Measurements from ENCODE around the gene FAM168B.

FAM168B gene

GRCh38 chr2:131041402-131042147 is 51.7 kb downstream of the FAM168B start:
- DNase-seq (ENCODE audit: low read depth), result no peak
- TF ChIP-seq, protein P1, sequence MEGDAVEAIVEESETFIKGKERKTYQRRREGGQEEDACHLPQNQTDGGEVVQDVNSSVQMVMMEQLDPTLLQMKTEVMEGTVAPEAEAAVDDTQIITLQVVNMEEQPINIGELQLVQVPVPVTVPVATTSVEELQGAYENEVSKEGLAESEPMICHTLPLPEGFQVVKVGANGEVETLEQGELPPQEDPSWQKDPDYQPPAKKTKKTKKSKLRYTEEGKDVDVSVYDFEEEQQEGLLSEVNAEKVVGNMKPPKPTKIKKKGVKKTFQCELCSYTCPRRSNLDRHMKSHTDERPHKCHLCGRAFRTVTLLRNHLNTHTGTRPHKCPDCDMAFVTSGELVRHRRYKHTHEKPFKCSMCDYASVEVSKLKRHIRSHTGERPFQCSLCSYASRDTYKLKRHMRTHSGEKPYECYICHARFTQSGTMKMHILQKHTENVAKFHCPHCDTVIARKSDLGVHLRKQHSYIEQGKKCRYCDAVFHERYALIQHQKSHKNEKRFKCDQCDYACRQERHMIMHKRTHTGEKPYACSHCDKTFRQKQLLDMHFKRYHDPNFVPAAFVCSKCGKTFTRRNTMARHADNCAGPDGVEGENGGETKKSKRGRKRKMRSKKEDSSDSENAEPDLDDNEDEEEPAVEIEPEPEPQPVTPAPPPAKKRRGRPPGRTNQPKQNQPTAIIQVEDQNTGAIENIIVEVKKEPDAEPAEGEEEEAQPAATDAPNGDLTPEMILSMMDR (IDR thresholded peaks at IDR 0.05; ENCODE audit: low read length, missing control alignments), result no peak
- H3K4me3 ChIP-seq (replicated peaks; ENCODE audit: low read depth, low read length), result no peak overlapping the region

DNA sequence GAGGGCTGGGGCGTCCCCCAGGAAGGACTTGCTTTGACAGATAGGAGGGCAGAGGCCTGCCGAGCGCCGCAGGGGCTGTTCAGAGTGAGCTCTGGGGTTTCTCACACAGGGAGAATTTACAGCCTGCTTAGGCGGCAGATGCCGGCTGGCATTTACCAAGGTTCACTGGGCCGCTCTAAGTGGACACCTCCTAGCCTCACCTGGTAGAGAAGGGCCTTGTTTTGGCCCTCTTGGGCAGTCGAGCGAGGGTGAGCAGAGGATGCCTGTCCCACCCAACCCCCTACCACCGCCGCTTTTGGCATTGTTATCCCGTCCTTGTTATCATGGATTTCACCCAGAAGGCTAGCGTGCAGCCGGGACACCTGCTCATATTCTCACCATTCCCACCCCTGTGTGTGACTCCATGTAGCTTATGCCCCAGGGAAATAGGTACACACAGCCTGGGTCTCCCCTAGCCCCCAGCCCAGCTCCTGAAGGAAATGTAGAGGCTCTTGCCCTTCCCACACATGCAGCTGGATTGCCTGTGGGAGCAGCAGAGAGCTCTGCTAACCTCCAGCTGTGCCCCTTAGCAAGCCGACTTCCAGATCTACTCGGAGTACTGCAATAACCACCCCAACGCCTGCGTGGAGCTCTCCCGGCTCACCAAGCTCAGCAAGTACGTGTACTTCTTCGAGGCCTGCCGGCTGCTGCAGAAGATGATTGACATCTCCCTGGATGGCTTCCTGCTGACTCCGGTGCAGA is 52.4 kb downstream of the FAM168B start:
- DNase-seq (ENCODE audit: low read depth), result peak; percentile 35
- TF ChIP-seq, protein P1 (IDR thresholded peaks at IDR 0.05; ENCODE audit: low read length, missing control alignments), result peak; percentile 38
- H3K4me3 ChIP-seq (replicated peaks; ENCODE audit: low read depth, low read length), result no peak overlapping the region

GRCh38 chr2:131039908-131040660 is 53.2 kb downstream of the FAM168B start:
- H3K4me3 ChIP-seq (replicated peaks; ENCODE audit: low read depth, low read length), result no peak overlapping the region
- DNase-seq (ENCODE audit: low read depth), result peak; percentile 18
- TF ChIP-seq, protein P1 (IDR thresholded peaks at IDR 0.05; ENCODE audit: low read length, missing control alignments), result no peak

GRCh38 chr2:131039535-131039907 is 53.7 kb downstream of the FAM168B start:
- H3K4me3 ChIP-seq (replicated peaks; ENCODE audit: low read depth, low read length), result no peak overlapping the region
- TF ChIP-seq, protein P1 (IDR thresholded peaks at IDR 0.05; ENCODE audit: low read length, missing control alignments), result no peak
- DNase-seq (ENCODE audit: low read depth), result no peak

- no peak for DNase-seq (ENCODE audit: low read depth)
- no peak overlapping the region for H3K4me3 ChIP-seq (replicated peaks; ENCODE audit: low read depth, low read length)
- TF ChIP-seq, protein P1 (IDR thresholded peaks at IDR 0.05; ENCODE audit: low read length, missing control alignments), result no peak
Observed at GRCh38 chr2:131039101-131039440, 54.2 kb downstream of the FAM168B start.

GRCh38 chr2:131038258-131039100 is 54.8 kb downstream of the FAM168B start:
- TF ChIP-seq, protein P1 (IDR thresholded peaks at IDR 0.05; ENCODE audit: low read length, missing control alignments), result no peak
- no peak for DNase-seq (ENCODE audit: low read depth)
- no peak overlapping the region for H3K4me3 ChIP-seq (replicated peaks; ENCODE audit: low read depth, low read length)
